ENCODE results near the gene FMN1.
"Not testable (repeated sequence)": the region's sequence is repeated elsewhere in the genome, so short reads cannot be mapped to it uniquely, and the experiment has no call there.

The FMN1 gene

GRCh38 chr15:32957219-32957618 lies 237.3 kb downstream of the FMN1 start:
- DNase-seq: no peak

- DNase-seq: no peak
These were observed 237.8 kb downstream of the FMN1 start for GRCh38 chr15:32956711-32957110.

- no peak for DNase-seq
These were observed 238.5 kb downstream of the FMN1 start for GRCh38 chr15:32956006-32956405.

GRCh38 chr15:32953533-32953910 lies 241.0 kb downstream of the FMN1 start:
- no peak for DNase-seq

GRCh38 chr15:32952901-32953532 lies 241.5 kb downstream of the FMN1 start:
- no peak for DNase-seq

GRCh38 chr15:32951736-32952464 lies 242.6 kb downstream of the FMN1 start:
- no peak for DNase-seq

GRCh38 chr15:32950051-32950450 lies 244.5 kb downstream of the FMN1 start:
- not testable (repeated sequence) for DNase-seq

- DNase-seq: no peak
These were observed 248.3 kb downstream of the FMN1 start for GRCh38 chr15:32946210-32946609.

GRCh38 chr15:32944431-32944830 lies 250.1 kb downstream of the FMN1 start:
- no peak for DNase-seq

- DNase-seq: no peak
These were observed 250.8 kb downstream of the FMN1 start for GRCh38 chr15:32943711-32944110.

GRCh38 chr15:32942401-32942841 lies 252.1 kb downstream of the FMN1 start:
- DNase-seq: no peak

- no peak for DNase-seq
These were observed 252.7 kb downstream of the FMN1 start for GRCh38 chr15:32941823-32942222.

GRCh38 chr15:32936976-32937375 lies 257.5 kb downstream of the FMN1 start:
- DNase-seq: no peak

GRCh38 chr15:32936283-32936918 lies 258.1 kb downstream of the FMN1 start:
- no peak for DNase-seq

- no peak for DNase-seq
These were observed 259.4 kb downstream of the FMN1 start for GRCh38 chr15:32935139-32935538.

- no peak for DNase-seq
These were observed 261.3 kb downstream of the FMN1 start for GRCh38 chr15:32933236-32933635.

- no peak for DNase-seq
These were observed 265.6 kb downstream of the FMN1 start for GRCh38 chr15:32928876-32929275.

GRCh38 chr15:32927124-32927523 lies 267.4 kb downstream of the FMN1 start:
- no peak for DNase-seq

GRCh38 chr15:32923176-32923575 lies 271.3 kb downstream of the FMN1 start:
- DNase-seq: no peak

GRCh38 chr15:32922541-32922940 lies 272.0 kb downstream of the FMN1 start:
- DNase-seq: no peak

- DNase-seq: no peak
These were observed 274.6 kb downstream of the FMN1 start for GRCh38 chr15:32919749-32920414.

- DNase-seq: no peak
These were observed 276.0 kb downstream of the FMN1 start for GRCh38 chr15:32918547-32918946.

GRCh38 chr15:32910839-32911238 lies 283.7 kb downstream of the FMN1 start:
- DNase-seq: no peak

- DNase-seq: no peak
These were observed 285.1 kb downstream of the FMN1 start for GRCh38 chr15:32909431-32909830.
